NCI-H82 treated with DMSO at 0.1 percent for 48 hours (cell line): ENCODE results near the gene TTF2.

Experiments used
- DNase-seq: peaks from one replicate; lab custom pipeline; 2025; ENCODE audit not compliant: unreplicated experiment; lab: John Stamatoyannopoulos, UW

The TTF2 gene

GRCh38 chr1:117059678-117060440, at the start of gene TTF2:
TSS of gene TTF2 (plus strand) at chr1:117060326. CDS start at chr1:117060347, 21 bp downstream.
- DNase-seq = peak; percentile 99

- no peak for DNase-seq
These were observed 48.8 kb upstream of the TTF2 start for GRCh38 chr1:117011334-117011733.

GRCh38 chr1:117013309-117013858, 46.7 kb upstream of the TTF2 start:
- no peak for DNase-seq

GRCh38 chr1:117014209-117014608, 45.9 kb upstream of the TTF2 start:
- DNase-seq = no peak

- no peak for DNase-seq
These were observed 44.4 kb upstream of the TTF2 start for GRCh38 chr1:117015724-117016123.

- no peak for DNase-seq
These were observed 43.1 kb upstream of the TTF2 start for GRCh38 chr1:117017062-117017461.

GRCh38 chr1:117017648-117018047, 42.5 kb upstream of the TTF2 start:
- DNase-seq = peak; percentile 93

GRCh38 chr1:117020526-117021156, 39.5 kb upstream of the TTF2 start:
- DNase-seq = no peak

- DNase-seq = no peak
These were observed 38.0 kb upstream of the TTF2 start for GRCh38 chr1:117022114-117022513.

GRCh38 chr1:117025568-117025967, 34.6 kb upstream of the TTF2 start:
- no peak for DNase-seq

GRCh38 chr1:117026361-117026760, 33.8 kb upstream of the TTF2 start:
- no peak for DNase-seq

- no peak for DNase-seq
These were observed 30.4 kb upstream of the TTF2 start for GRCh38 chr1:117029685-117030084.

GRCh38 chr1:117030271-117030877, 29.8 kb upstream of the TTF2 start:
- no peak for DNase-seq

- DNase-seq = no peak
These were observed 27.9 kb upstream of the TTF2 start for GRCh38 chr1:117032266-117032665.

GRCh38 chr1:117032681-117033539, 27.2 kb upstream of the TTF2 start:
- DNase-seq = peak; percentile 79

GRCh38 chr1:117033772-117034171, 26.4 kb upstream of the TTF2 start:
- no peak for DNase-seq

- DNase-seq = peak; percentile 57
These were observed 25.3 kb upstream of the TTF2 start for GRCh38 chr1:117034791-117035290.

GRCh38 chr1:117036018-117036461, 24.1 kb upstream of the TTF2 start:
- DNase-seq = no peak

- DNase-seq = no peak
These were observed 22.3 kb upstream of the TTF2 start for GRCh38 chr1:117037802-117038201.

- DNase-seq = no peak
These were observed 21.9 kb upstream of the TTF2 start for GRCh38 chr1:117038236-117038635.

GRCh38 chr1:117044217-117044616, 15.9 kb upstream of the TTF2 start:
- DNase-seq = no peak
